ENCODE measurements around the gene TMSB4X.

The TMSB4X gene

DNA sequence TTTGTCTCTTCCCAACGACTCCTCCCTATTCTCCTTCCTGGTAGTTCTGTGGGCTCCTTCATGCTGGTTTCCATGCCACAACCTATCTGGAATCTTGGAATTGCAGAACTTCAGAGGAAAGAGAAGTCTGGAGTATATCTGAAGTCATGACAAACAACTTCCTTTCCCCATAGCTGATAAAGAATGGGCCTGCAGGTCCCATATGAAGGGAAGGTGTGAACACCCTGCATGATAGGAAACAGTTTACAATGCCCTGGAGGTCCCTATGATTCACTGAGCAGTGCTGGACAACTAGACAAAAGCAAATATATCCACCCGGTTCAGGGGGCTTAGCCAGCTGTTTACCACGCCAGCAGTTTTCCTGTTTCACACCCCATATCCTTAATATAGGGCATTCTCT, 50.1 kb downstream of the TMSB4X start:
- DNase-seq (ENCODE audit: low spot score), result no peak
